Loucy (cell line): ENCODE results near the gene SUPT4H1.

Source experiments
- EZH2phosphoT487 ChIP-seq: fragments of 200-600 bp; IDR thresholded peaks from 2 replicates; pipeline ENCODE4 v1.6.1; 2018; ENCODE audit warnings: antibody characterized with exemption, mild to moderate bottlenecking, moderate library complexity, borderline replicate concordance
- TF ChIP-seq, protein P1 (sequence below): fragments of 200-600 bp; sonication (generic); conservative IDR thresholded peaks from 2 replicates; pipeline ENCODE4 v1.5.1; 2014; ENCODE audit warnings: mild to moderate bottlenecking, antibody characterized with exemption, low read length

DNA sequence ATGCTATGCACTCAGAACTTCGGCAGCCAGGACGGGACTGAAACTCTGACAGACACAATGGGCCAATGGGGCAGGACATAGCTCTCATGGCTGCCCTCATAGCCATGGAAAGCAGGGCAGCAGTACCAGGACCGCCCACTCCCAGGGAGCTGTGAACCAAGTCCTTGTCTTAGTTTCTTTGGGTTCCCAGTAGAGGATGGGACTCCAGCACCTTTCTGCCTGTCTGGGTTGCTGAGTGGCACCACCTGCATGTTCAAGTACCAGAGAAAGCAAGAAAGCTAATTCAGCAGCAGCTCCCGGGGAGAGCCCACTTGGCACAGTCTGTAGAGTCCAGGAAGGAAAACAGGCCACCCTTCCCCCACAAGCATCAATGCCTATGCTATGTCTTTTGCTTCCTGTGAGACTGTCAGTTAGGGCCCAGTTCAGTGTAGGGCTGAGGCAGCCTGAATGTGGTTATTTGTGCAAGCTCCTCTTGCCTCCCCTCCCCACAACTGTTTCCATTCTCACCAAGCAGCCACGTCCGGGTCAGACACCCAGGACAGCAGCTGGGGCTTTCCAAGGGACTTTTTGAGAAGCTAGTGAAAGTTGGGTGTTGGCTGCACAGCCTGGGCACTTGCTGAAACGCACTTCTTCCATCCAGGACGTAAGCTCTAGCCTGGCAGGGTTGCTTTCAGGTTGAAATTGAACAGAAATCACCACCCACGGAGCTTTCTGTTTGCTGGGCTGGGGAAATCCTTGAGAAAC, 7.8 kb downstream of the SUPT4H1 start:
- TF ChIP-seq, protein P1, sequence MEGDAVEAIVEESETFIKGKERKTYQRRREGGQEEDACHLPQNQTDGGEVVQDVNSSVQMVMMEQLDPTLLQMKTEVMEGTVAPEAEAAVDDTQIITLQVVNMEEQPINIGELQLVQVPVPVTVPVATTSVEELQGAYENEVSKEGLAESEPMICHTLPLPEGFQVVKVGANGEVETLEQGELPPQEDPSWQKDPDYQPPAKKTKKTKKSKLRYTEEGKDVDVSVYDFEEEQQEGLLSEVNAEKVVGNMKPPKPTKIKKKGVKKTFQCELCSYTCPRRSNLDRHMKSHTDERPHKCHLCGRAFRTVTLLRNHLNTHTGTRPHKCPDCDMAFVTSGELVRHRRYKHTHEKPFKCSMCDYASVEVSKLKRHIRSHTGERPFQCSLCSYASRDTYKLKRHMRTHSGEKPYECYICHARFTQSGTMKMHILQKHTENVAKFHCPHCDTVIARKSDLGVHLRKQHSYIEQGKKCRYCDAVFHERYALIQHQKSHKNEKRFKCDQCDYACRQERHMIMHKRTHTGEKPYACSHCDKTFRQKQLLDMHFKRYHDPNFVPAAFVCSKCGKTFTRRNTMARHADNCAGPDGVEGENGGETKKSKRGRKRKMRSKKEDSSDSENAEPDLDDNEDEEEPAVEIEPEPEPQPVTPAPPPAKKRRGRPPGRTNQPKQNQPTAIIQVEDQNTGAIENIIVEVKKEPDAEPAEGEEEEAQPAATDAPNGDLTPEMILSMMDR, result no peak
- TF ChIP-seq EZH2phosphoT487, result no peak
